ENCODE data around the gene TRPM4. TPM values are rescaled to one million over a fixed set of nuclear protein-coding genes. Genes with fewer than 3 reads are reported as not detected.

TRPM4 gene
- polyA plus RNA-seq, 4 donors, result 15.8 to 298 (median 92.6) TPM

GRCh38 chr19:49114630-49115363 lies 42.8 kb upstream of the TRPM4 start:
- FAIRE-seq (no peak), DNase-seq (peak; percentile 66 to 80)
- peaks cover 0 to 3% (median 0%) of the 10 kb centered on the region in 3 donors for H3K27me3 ChIP-seq (ENCODE audit: control insufficient read depth in 3 of 3, insufficient read depth in 3 of 3, low read length in 3 of 3)
- peaks cover 7 to 15% (median 9%) of the 10 kb centered on the region in 3 donors for H3K4me1 ChIP-seq (ENCODE audit: control insufficient read depth in 3 of 3, insufficient read depth in 2 of 3, low read depth in 1 of 3, low read length in 2 of 3)
- peaks cover 0 to 13% (median 0%) of the 10 kb centered on the region in 3 donors for H3K36me3 ChIP-seq (ENCODE audit: control insufficient read depth in 3 of 3, insufficient read depth in 2 of 3, low read depth in 1 of 3, low read length in 3 of 3)
- 10 to 11% (median 11%) methylated on average over 60 to 68 of the region's 68 CpGs for WGBS, 3 donors
- no peaks in the 10 kb centered on the region for H3K9me3 ChIP-seq (ENCODE audit: control insufficient read depth in 2 of 2, insufficient read depth in 1 of 2, low read depth in 1 of 2, low read length in 1 of 2)
- peak overlapping the region; percentile 55 to 90 (median 77) for H3K4me3 ChIP-seq (ENCODE audit: low read depth in 1 of 3, low read length in 3 of 3)
- H3K27ac ChIP-seq (ENCODE audit: low read depth in 1 of 3, low read length in 2 of 3), result peak overlapping the region; percentile 14 to 66 (median 33)

- peaks cover 0 to 18% (median 0%) of the 10 kb centered on the region in 3 donors for H3K27me3 ChIP-seq (ENCODE audit: control insufficient read depth in 3 of 3, insufficient read depth in 3 of 3, low read length in 3 of 3)
- no peaks in the 10 kb centered on the region for H3K9me3 ChIP-seq (ENCODE audit: control insufficient read depth in 2 of 2, insufficient read depth in 1 of 2, low read depth in 1 of 2, low read length in 1 of 2)
- DNase-seq (no peak), FAIRE-seq (no peak)
- WGBS, 3 donors, result 8 to 45% (median 42%) methylated on average over 1 of the region's 1 CpG
- H3K4me1 ChIP-seq (ENCODE audit: control insufficient read depth in 3 of 3, insufficient read depth in 2 of 3, low read depth in 1 of 3, low read length in 2 of 3), result peaks cover 7 to 16% (median 9%) of the 10 kb centered on the region in 3 donors
- H3K36me3 ChIP-seq (ENCODE audit: control insufficient read depth in 3 of 3, insufficient read depth in 2 of 3, low read depth in 1 of 3, low read length in 3 of 3), result peaks cover 0 to 11% (median 0%) of the 10 kb centered on the region in 3 donors
- no peak overlapping the region for H3K27ac ChIP-seq (ENCODE audit: low read depth in 1 of 3, low read length in 2 of 3)
- H3K4me3 ChIP-seq (ENCODE audit: low read depth in 1 of 3, low read length in 3 of 3), result no peak overlapping the region
Measured at GRCh38 chr19:49116544-49116943, 41.0 kb upstream of the TRPM4 start.

DNA sequence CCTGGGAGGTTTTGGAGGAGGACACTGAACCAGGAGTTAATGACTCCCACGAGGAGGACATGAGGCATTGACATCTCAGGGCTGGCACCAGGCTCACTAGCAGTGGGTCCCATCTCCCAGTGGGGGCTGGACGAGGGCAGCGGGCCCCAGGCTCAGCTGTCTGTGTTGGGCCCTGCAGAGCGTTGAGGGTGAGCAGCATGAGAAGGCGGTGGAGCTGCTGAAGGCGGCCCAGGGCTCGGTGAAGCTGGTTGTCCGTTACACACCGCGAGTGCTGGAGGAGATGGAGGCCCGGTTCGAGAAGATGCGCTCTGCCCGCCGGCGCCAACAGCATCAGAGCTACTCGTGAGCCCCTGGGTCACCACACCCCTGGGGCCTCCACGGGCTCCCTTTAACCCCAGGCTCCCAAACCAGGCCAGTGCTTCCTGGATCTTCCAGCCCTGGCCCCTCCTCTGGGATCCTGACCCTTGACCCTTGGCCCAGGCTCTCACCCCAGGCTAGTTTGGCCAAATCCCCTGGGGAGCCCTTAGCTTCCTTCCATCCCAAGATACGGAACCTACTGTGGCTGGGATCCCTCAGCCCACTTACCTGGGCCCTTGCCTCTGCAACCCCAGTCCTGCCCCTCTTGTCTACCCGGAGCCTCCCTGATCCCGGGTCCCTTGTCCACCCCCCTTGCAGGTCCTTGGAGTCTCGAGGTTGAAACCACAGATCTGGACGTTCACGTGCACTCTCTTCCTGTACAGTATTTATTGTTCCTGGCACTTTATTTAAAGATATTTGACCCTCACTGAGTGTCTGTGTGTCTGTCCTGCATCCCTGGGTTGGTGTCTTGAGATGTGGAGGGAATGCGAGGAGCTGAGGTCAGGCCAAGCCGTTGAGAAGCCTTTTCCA lies 39.7 kb upstream of the TRPM4 start:
- Histone ChIP-seq H3K9me3 (ENCODE audit: control insufficient read depth in 2 of 2, insufficient read depth in 1 of 2, low read depth in 1 of 2, low read length in 1 of 2) (no peaks in the 10 kb centered on the region), H3K27ac (ENCODE audit: low read depth in 1 of 3, low read length in 2 of 3) (peak overlapping the region; percentile 92 to 100 (median 99)), H3K36me3 (ENCODE audit: control insufficient read depth in 3 of 3, insufficient read depth in 2 of 3, low read depth in 1 of 3, low read length in 3 of 3) (peaks cover 0 to 11% (median 0%) of the 10 kb centered on the region in 3 donors), H3K4me3 (ENCODE audit: low read depth in 1 of 3, low read length in 3 of 3) (peak overlapping the region; percentile 48 to 79 (median 53)), H3K4me1 (ENCODE audit: control insufficient read depth in 3 of 3, insufficient read depth in 2 of 3, low read depth in 1 of 3, low read length in 2 of 3) (peaks cover 7 to 16% (median 9%) of the 10 kb centered on the region in 3 donors), H3K27me3 (ENCODE audit: control insufficient read depth in 3 of 3, insufficient read depth in 3 of 3, low read length in 3 of 3) (peaks cover 0 to 18% (median 0%) of the 10 kb centered on the region in 3 donors)
- FAIRE-seq (no peak), DNase-seq (peak in 1 of 2 donors; percentile 35)
- 46 to 61% (median 53%) methylated on average over 20 to 26 of the region's 26 CpGs for WGBS, 3 donors

GRCh38 chr19:49118565-49119410 lies 38.8 kb upstream of the TRPM4 start, which contains the start of gene C19orf73:
C19orf73 (minus strand) TSS chr19:49119143; CDS start chr19:49119022, 121 bp downstream.
- Histone ChIP-seq H3K4me3 (ENCODE audit: low read depth in 1 of 3, low read length in 3 of 3) (peak within 1 kb of the TSS; percentile 50 to 79 (median 59)), H3K9me3 (ENCODE audit: control insufficient read depth in 2 of 2, insufficient read depth in 1 of 2, low read depth in 1 of 2, low read length in 1 of 2) (no peaks in the 10 kb centered on the region), H3K36me3 (ENCODE audit: control insufficient read depth in 3 of 3, insufficient read depth in 2 of 3, low read depth in 1 of 3, low read length in 3 of 3) (peaks cover 0 to 11% (median 0%) of the 10 kb centered on the region in 3 donors), H3K4me1 (ENCODE audit: control insufficient read depth in 3 of 3, insufficient read depth in 2 of 3, low read depth in 1 of 3, low read length in 2 of 3) (peaks cover 7 to 14% (median 8%) of the 10 kb centered on the region in 3 donors), H3K27me3 (ENCODE audit: control insufficient read depth in 3 of 3, insufficient read depth in 3 of 3, low read length in 3 of 3) (peaks cover 0 to 18% (median 0%) of the 10 kb centered on the region in 3 donors), H3K27ac (ENCODE audit: low read depth in 1 of 3, low read length in 2 of 3) (peak within 1 kb of the TSS; percentile 92 to 100 (median 99))
- peak; percentile 95 to 97 for DNase-seq
- FAIRE-seq, result no peak
- 0 to 1% (median 1%) methylated on average over 66 to 85 of the region's 85 CpGs for WGBS, 3 donors

DNA sequence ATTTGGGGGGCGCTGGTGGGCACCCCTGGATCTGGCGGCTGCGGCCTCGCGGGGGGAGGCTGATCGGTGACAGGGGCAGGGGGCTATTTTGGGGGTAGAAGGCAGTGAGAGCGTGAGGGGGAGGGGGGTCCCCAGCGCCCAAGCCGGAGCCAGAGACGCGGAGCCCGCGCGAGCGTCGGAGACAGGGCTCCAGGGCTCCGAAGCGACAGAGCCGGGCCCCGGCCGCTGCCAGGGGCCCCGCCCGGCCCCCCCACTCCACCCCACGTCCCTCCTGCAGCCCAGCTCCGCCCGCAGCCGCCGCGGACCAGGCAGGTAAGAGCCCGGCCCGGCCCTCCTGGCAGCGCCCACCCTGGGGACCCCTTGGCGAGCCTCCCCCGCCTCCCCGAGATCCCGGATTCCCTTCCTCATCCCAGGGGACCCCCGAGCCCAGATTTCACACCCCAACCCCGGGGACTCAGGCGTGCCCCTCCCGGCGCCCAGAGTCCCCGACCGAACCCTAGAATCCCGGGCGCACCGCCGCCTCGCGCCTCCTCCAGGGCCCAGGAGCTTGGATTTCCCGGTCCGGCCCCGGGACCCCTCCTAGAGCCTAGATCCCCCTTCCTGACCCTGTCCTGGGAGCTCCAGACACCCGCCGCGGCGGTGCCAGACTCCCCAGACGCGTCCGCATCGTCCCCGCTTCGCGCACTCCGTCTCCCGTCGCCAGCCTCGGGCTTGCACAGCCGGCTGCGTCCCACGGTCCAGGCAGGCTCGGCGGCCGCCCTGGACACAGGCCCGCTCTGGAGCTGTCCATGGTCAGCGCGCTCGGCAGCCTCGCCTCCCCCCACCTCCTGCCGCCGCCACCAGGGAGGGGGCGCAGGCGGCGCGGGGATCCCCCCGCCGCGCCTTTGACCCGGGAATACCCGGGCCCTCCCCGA lies 37.9 kb upstream of the TRPM4 start, which contains the start of gene PPFIA3:
PPFIA3 (plus strand) TSS at position 134 of the 914 bp plus-strand sequence. CDS start 8,330 bp downstream, outside the sequence.
- no peaks in the 10 kb centered on the region for H3K9me3 ChIP-seq (ENCODE audit: control insufficient read depth in 2 of 2, insufficient read depth in 1 of 2, low read depth in 1 of 2, low read length in 1 of 2)
- peaks cover 0 to 11% (median 0%) of the 10 kb centered on the region in 3 donors for H3K36me3 ChIP-seq (ENCODE audit: control insufficient read depth in 3 of 3, insufficient read depth in 2 of 3, low read depth in 1 of 3, low read length in 3 of 3)
- 0 to 1% (median 1%) methylated on average over 36 to 90 of the region's 90 CpGs for WGBS, 3 donors
- H3K4me3 ChIP-seq (ENCODE audit: low read depth in 1 of 3, low read length in 3 of 3), result peak within 1 kb of the TSS; percentile 50 to 79 (median 59)
- H3K4me1 ChIP-seq (ENCODE audit: control insufficient read depth in 3 of 3, insufficient read depth in 2 of 3, low read depth in 1 of 3, low read length in 2 of 3), result peaks cover 7 to 13% (median 8%) of the 10 kb centered on the region in 3 donors
- H3K27me3 ChIP-seq (ENCODE audit: control insufficient read depth in 3 of 3, insufficient read depth in 3 of 3, low read length in 3 of 3), result peaks cover 0 to 18% (median 0%) of the 10 kb centered on the region in 3 donors
- H3K27ac ChIP-seq (ENCODE audit: low read depth in 1 of 3, low read length in 2 of 3), result peak within 1 kb of the TSS; percentile 92 to 100 (median 99)
- peak; percentile 37 to 67 for DNase-seq
- no peak for FAIRE-seq

DNA sequence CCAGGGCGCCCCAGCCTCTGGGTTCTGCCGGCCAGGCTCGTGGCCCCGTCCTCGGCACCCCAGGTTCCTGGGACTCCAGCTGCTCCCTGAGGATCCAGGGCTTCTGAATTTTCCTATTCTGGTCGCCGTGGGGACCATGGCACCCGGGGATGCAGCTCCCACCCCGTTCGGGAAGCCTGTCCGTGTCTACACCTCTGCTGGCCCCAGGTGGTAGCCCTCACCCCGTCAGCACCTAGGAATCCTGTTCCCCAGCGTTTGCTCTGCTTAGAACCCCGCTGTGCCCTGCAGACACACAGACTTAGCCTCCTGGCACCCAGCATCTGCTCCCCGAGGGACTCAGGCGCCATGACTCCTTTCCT lies 37.3 kb upstream of the TRPM4 start:
- H3K36me3 ChIP-seq (ENCODE audit: control insufficient read depth in 3 of 3, insufficient read depth in 2 of 3, low read depth in 1 of 3, low read length in 3 of 3), result peaks cover 0 to 11% (median 0%) of the 10 kb centered on the region in 3 donors
- no peak for DNase-seq
- H3K27me3 ChIP-seq (ENCODE audit: control insufficient read depth in 3 of 3, insufficient read depth in 3 of 3, low read length in 3 of 3), result peaks cover 0 to 22% (median 0%) of the 10 kb centered on the region in 3 donors
- 12 to 19% (median 13%) methylated on average over 15 to 16 of the region's 16 CpGs for WGBS, 3 donors
- no peak overlapping the region for H3K27ac ChIP-seq (ENCODE audit: low read depth in 1 of 3, low read length in 2 of 3)
- FAIRE-seq, result no peak
- H3K4me3 ChIP-seq (ENCODE audit: low read depth in 1 of 3, low read length in 3 of 3), result peak overlapping the region in 1 of 3 donors; percentile 59
- H3K4me1 ChIP-seq (ENCODE audit: control insufficient read depth in 3 of 3, insufficient read depth in 2 of 3, low read depth in 1 of 3, low read length in 2 of 3), result peaks cover 6 to 18% (median 7%) of the 10 kb centered on the region in 3 donors
- H3K9me3 ChIP-seq (ENCODE audit: control insufficient read depth in 2 of 2, insufficient read depth in 1 of 2, low read depth in 1 of 2, low read length in 1 of 2), result no peaks in the 10 kb centered on the region

- Histone ChIP-seq H3K9me3 (ENCODE audit: control insufficient read depth in 2 of 2, insufficient read depth in 1 of 2, low read depth in 1 of 2, low read length in 1 of 2) (no peaks in the 10 kb centered on the region), H3K4me1 (ENCODE audit: control insufficient read depth in 3 of 3, insufficient read depth in 2 of 3, low read depth in 1 of 3, low read length in 2 of 3) (peaks cover 6 to 23% (median 7%) of the 10 kb centered on the region in 3 donors), H3K36me3 (ENCODE audit: control insufficient read depth in 3 of 3, insufficient read depth in 2 of 3, low read depth in 1 of 3, low read length in 3 of 3) (peaks cover 0 to 11% (median 0%) of the 10 kb centered on the region in 3 donors), H3K27me3 (ENCODE audit: control insufficient read depth in 3 of 3, insufficient read depth in 3 of 3, low read length in 3 of 3) (peaks cover 0 to 25% (median 0%) of the 10 kb centered on the region in 3 donors), H3K27ac (ENCODE audit: low read depth in 1 of 3, low read length in 2 of 3) (no peak overlapping the region), H3K4me3 (ENCODE audit: low read depth in 1 of 3, low read length in 3 of 3) (no peak overlapping the region)
- FAIRE-seq, result no peak
- WGBS, 3 donors, result 93 to 97% (median 96%) methylated on average over 2 of the region's 2 CpGs
- no peak for DNase-seq
Measured at GRCh38 chr19:49120868-49121267, 36.7 kb upstream of the TRPM4 start.

All from small intestine (tissue), 7 donors.